MG63 (cell line): Measurements from ENCODE around the gene USP53. TPM values are rescaled to one million over a fixed set of nuclear protein-coding genes. Genes with fewer than 3 reads are reported as not detected.
A peak's percentile ranks its signal among the peaks of the same experiment; 100 is the strongest.
"Not testable (repeated sequence)": the region's sequence is repeated elsewhere in the genome, so short reads cannot be mapped to it uniquely, and the experiment has no call there.

Experiments
- DNase-seq: peaks from one replicate; pipeline ENCODE4 v3.0.0-alpha.2; 2020
- H3K27me3 ChIP-seq: fragments of 250-450 bp; sonication (Bioruptor Pico); 2 replicates; pipeline ENCODE4 v1.5.1; 2020; ENCODE audit warnings: mild to moderate bottlenecking, moderate library complexity
- H3K36me3 ChIP-seq: fragments of 250-450 bp; sonication (Bioruptor Pico); 2 replicates; pipeline ENCODE4 v1.5.1; 2020; ENCODE audit warnings: mild to moderate bottlenecking, moderate library complexity
- H3K4me3 ChIP-seq: fragments of 250-450 bp; sonication (Bioruptor Pico); 2 replicates; pipeline ENCODE4 v1.5.1; 2020; ENCODE audit warnings: mild to moderate bottlenecking, moderate library complexity
- H3K9me3 ChIP-seq: fragments of 250-450 bp; sonication (Bioruptor Pico); 2 replicates; pipeline ENCODE4 v1.5.1; 2020; ENCODE audit warnings: mild to moderate bottlenecking, moderate library complexity
- total RNA-seq: library from RNA; depleted of rRNA; stranded (reverse); fragments of >200 nt; shearing (Covaris generic); gene quantifications from 2 replicates; pipeline ENCODE4 v1.2.3, GENCODE V29; 2014; ENCODE audit warnings: low replicate concordance; rRNA removed

The USP53 gene
- total RNA-seq = 6.3 and 47.3 TPM in 2 replicates

- no peaks in the 10 kb centered on the region for H3K27me3 ChIP-seq
- peaks cover 3% of the 10 kb centered on the region; the same call in 1 of the 2 replicates for H3K36me3 ChIP-seq
Observed at GRCh38 chr4:119212234-119212963, at the start of gene USP53. Gene USP53 (plus strand): TSS chr4:119212713. CDS start chr4:119239760, 27,047 bp downstream.

DNA sequence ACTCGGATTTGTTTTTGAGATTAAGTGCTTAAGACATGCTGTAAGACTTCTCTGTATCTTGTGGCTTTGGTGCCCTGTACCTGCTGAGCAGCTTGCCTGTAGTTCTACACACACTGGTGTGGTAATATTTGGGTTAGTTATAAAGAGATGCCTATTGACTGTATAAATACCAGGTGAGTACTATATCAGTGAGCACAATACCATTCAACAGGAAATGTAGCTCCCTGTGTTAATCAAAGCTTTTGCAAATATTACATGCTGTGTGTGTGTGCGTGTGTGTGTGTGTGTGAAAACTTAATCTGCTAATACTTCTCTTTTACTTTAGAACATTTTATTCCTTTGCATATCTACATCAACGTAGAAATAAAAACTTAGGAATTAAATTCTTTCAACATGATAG, 46.7 kb upstream of the USP53 start:
- DNase-seq = no peak
- H3K27me3 ChIP-seq = no peaks in the 10 kb centered on the region
- no peak overlapping the region for H3K4me3 ChIP-seq
- no peaks in the 10 kb centered on the region for H3K9me3 ChIP-seq
- no peaks in the 10 kb centered on the region for H3K36me3 ChIP-seq

More at GRCh38 chr4:119212234-119212963, at the start of gene USP53:
- DNase-seq = peak; percentile 91
- Histone ChIP-seq H3K4me3 (peak within 1 kb of the TSS; percentile 79), H3K9me3 (no peaks in the 10 kb centered on the region)

DNA sequence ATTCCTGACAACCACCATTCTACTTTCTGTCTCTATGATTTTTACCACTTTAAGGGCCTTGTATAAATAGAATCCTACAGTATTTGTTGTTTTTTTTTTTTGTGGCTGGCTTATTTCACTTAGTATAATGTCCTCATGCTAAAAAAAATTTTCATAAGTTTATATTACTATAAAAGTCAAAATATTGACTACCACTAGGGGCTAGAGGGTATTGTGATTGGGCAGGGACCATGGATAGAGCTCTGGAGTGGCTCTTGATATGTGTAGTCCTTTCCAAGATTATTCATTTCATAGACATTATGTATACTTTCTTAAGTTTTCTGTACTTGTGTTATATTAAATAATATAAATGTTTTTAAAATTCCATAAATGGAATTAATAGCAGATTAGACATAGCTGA, 42.3 kb upstream of the USP53 start:
- Histone ChIP-seq H3K27me3 (no peaks in the 10 kb centered on the region), H3K36me3 (no peaks in the 10 kb centered on the region), H3K4me3 (no peak overlapping the region), H3K9me3 (no peaks in the 10 kb centered on the region)
- DNase-seq = no peak

- peak; percentile 5 for DNase-seq
- H3K36me3 ChIP-seq = no peaks in the 10 kb centered on the region
Observed at GRCh38 chr4:119172223-119172622, 40.3 kb upstream of the USP53 start.

GRCh38 chr4:119173729-119174361, 38.7 kb upstream of the USP53 start:
- H3K27me3 ChIP-seq, DNase-seq, H3K9me3 ChIP-seq, H3K36me3 ChIP-seq, H3K4me3 ChIP-seq: not testable (repeated sequence)

More at GRCh38 chr4:119172223-119172622, 40.3 kb upstream of the USP53 start:
- Histone ChIP-seq H3K9me3 (no peaks in the 10 kb centered on the region), H3K4me3 (no peak overlapping the region), H3K27me3 (no peaks in the 10 kb centered on the region)

- Histone ChIP-seq H3K4me3 (no peak overlapping the region), H3K27me3 (no peaks in the 10 kb centered on the region), H3K36me3 (no peaks in the 10 kb centered on the region), H3K9me3 (no peaks in the 10 kb centered on the region)
- no peak for DNase-seq
Observed at GRCh38 chr4:119179011-119179410, 33.5 kb upstream of the USP53 start.

DNA sequence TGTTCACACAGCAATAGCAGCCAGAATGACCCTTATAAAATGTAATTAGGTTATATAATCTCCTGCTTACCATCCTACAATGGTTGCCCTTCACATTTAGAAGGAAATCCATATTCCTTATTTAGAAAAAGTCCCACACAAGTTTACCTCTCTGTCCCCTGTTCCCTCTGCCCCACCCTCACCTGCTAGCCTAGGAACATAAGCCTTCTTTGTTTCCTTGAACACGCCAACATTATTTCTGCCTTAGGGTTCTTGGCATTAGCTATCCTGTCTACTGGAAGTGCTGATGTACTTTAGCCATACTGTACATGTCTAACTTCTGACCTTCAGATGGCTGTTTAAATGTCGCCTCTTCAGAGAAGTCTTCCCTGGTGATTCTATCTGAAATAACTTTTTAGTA, 28.4 kb upstream of the USP53 start:
- DNase-seq = no peak
- no peaks in the 10 kb centered on the region for H3K9me3 ChIP-seq

DNA sequence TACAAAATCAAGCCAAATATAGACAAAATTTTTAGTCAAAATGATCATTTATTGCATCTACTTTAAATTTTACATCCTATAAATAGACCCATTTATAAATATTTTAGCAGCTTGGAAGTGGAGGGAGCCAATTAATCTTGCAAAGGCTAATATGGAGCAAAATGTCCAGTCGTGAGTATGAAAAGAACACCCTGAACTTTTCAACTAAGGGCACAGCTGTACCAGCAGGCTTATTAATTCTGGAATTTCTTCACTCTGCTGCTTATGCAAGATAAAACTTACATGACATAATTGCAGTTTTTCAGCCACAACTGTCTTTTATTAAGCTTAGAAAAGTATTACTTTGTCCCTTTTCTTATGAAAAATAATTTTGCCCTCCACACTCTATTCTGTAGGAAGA, 22.9 kb upstream of the USP53 start:
- Histone ChIP-seq H3K9me3 (no peaks in the 10 kb centered on the region), H3K36me3 (no peaks in the 10 kb centered on the region), H3K4me3 (no peak overlapping the region), H3K27me3 (no peaks in the 10 kb centered on the region)
- no peak for DNase-seq

More for the DNA sequence above, 28.4 kb upstream of the USP53 start:
- no peak overlapping the region for H3K4me3 ChIP-seq
- H3K36me3 ChIP-seq = no peaks in the 10 kb centered on the region
- H3K27me3 ChIP-seq = no peaks in the 10 kb centered on the region

GRCh38 chr4:119190354-119190753, 22.2 kb upstream of the USP53 start:
- Histone ChIP-seq H3K36me3 (no peaks in the 10 kb centered on the region), H3K9me3 (no peaks in the 10 kb centered on the region), H3K4me3 (no peak overlapping the region), H3K27me3 (no peaks in the 10 kb centered on the region)
- DNase-seq = no peak

GRCh38 chr4:119191505-119191904, 21.0 kb upstream of the USP53 start:
- Histone ChIP-seq H3K9me3 (no peaks in the 10 kb centered on the region), H3K27me3 (no peaks in the 10 kb centered on the region), H3K4me3 (no peak overlapping the region), H3K36me3 (no peaks in the 10 kb centered on the region)
- no peak for DNase-seq

DNA sequence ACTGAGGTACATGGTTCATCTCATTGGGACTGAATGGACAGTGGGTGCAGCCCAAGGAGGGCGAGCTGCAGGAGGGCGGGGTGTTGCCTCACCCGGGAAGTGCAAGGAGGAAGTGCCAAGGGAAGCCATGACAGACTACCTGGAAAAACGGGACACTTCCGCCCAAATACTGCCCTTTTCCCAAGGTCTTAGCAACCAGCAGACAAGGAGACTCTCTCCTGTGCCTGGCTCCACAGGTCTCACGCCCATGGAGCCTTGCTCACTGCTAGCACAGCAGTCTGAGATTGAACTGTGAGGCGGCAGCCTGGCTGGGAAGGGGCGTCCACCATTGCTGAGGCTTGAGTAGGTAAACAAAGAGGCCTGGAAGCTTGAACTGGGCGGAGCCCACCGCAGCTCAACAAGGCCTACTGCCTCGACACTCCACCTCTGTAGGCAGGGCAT, 14.7 kb upstream of the USP53 start:
- H3K36me3 ChIP-seq = no peaks in the 10 kb centered on the region
- H3K9me3 ChIP-seq = no peaks in the 10 kb centered on the region
- no peak overlapping the region for H3K4me3 ChIP-seq
- H3K27me3 ChIP-seq = no peaks in the 10 kb centered on the region
- no peak for DNase-seq

- Histone ChIP-seq H3K4me3 (no peak overlapping the region), H3K27me3 (no peaks in the 10 kb centered on the region), H3K9me3 (no peaks in the 10 kb centered on the region)
Observed at GRCh38 chr4:119204916-119205315, 7.6 kb upstream of the USP53 start.

DNA sequence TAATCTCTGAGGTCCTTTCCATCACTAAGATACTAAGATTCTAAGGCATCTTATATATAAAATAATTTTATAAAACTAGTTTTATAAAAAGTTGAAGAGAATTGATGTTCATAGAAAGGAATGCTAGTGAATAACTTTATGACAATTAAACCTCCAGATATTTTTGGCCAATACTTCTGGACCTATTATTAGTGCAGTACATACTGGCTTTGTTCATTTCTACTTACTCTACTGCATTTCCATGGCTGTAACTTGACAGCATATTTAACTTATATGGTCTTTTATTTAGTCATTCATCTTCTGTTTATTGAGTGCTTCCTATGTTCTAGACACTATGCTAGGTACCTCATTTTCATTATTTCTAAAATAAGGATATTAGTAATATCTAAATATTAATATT, 6.8 kb upstream of the USP53 start:
- no peaks in the 10 kb centered on the region for H3K27me3 ChIP-seq
- H3K36me3 ChIP-seq = no peaks in the 10 kb centered on the region
- H3K9me3 ChIP-seq = no peaks in the 10 kb centered on the region
- no peak overlapping the region for H3K4me3 ChIP-seq
- DNase-seq = no peak

More at GRCh38 chr4:119204916-119205315, 7.6 kb upstream of the USP53 start:
- H3K36me3 ChIP-seq = no peaks in the 10 kb centered on the region
- no peak for DNase-seq

GRCh38 chr4:119206178-119206577, 6.3 kb upstream of the USP53 start:
- Histone ChIP-seq H3K27me3 (no peaks in the 10 kb centered on the region), H3K9me3 (no peaks in the 10 kb centered on the region), H3K4me3 (no peak overlapping the region), H3K36me3 (no peaks in the 10 kb centered on the region)
- no peak for DNase-seq

DNA sequence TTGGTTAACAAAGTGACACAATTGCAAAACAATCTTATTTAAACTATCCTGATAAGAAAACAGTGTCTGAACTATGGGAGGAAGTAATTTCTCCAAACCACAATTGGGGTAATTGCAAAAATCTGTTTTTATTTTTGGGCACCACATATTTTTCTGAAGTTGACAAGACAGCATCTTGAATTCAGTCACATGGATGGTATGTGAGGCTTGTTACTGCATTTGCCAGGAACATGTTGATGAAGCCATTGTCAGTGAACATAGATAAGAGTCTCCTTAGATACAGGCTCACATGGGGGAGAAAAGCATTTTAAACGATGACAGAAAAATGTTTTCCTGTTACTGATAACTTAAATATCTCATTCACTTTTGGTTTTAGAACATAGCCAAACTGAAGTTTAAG, 5.5 kb upstream of the USP53 start:
- H3K4me3 ChIP-seq = no peak overlapping the region
- no peak for DNase-seq
- H3K27me3 ChIP-seq = no peaks in the 10 kb centered on the region
- H3K36me3 ChIP-seq = no peaks in the 10 kb centered on the region
- no peaks in the 10 kb centered on the region for H3K9me3 ChIP-seq

GRCh38 chr4:119209077-119209476, 3.4 kb upstream of the USP53 start:
- Histone ChIP-seq H3K27me3 (no peaks in the 10 kb centered on the region), H3K4me3 (no peak overlapping the region), H3K9me3 (no peaks in the 10 kb centered on the region), H3K36me3 (no peaks in the 10 kb centered on the region)
- peak; percentile 38 for DNase-seq

- Histone ChIP-seq H3K4me3 (no peak overlapping the region), H3K27me3 (no peaks in the 10 kb centered on the region), H3K36me3 (no peaks in the 10 kb centered on the region), H3K9me3 (no peaks in the 10 kb centered on the region)
- no peak for DNase-seq
Observed at GRCh38 chr4:119209586-119209985, 2.9 kb upstream of the USP53 start.

GRCh38 chr4:119210775-119211174, 1.7 kb upstream of the USP53 start:
- no peak for DNase-seq
- H3K36me3 ChIP-seq = no peaks in the 10 kb centered on the region

More at GRCh38 chr4:119210775-119211174, 1.7 kb upstream of the USP53 start:
- H3K9me3 ChIP-seq = no peaks in the 10 kb centered on the region
- H3K27me3 ChIP-seq = no peaks in the 10 kb centered on the region
- H3K4me3 ChIP-seq = no peak overlapping the region
